ENCODE results near the gene EPHB2. TPM values are rescaled to one million over a fixed set of nuclear protein-coding genes. Genes with fewer than 3 reads are reported as not detected.

Gene EPHB2
- total and polyA plus RNA-seq, 2 donors (not counting 3 experiments of a cell fraction or from before 2014, with no cell fraction given) = 50.8 to 69.1 TPM

DNA sequence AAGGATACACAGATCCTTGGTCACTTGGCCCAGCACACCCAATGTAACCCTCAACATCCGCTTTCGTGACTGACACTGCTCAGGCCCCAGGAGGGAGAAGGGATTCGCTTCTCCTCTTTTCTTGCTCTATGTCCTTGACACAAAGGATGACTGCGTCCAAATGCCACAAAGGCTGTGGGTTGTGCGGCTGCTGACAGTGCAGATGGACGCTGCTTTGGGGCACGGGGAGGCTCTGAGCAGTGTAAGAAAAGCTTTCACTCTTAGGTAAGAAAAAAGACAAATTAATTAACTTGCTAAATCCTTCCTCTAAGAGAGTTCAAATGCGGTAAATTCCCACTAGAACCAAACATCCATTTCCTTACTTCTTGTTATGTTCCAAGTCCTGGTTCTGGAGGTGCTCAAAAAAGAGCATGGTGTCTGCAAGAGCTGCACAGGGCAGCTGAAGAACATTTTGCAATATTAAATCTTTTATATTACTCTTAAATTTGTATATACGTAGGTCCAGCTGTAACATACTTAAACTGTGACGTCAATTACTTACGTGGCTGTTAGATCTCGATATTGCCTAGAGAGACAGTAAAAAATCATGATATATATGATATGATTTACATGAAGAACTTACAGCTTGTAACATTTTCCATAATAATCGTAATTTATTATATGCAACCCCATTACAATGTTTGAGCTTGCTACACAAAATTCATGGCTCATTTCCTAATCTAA, 19.4 kb upstream of the EPHB2 start:
- Histone ChIP-seq H3K9me1 (replicated peaks; ENCODE audit: control insufficient read depth, extremely low read depth, insufficient read depth, low read length) (no peaks in the 10 kb centered on the region), H3K4me2 (ENCODE audit: insufficient read depth, low read length) (no peak overlapping the region), H3K4me3 (replicated peaks in 1 of 3; ENCODE audit: insufficient read depth in 1 of 3, low read depth in 1 of 3, low read length in 3 of 3) (no peak overlapping the region), H3K27me3 (ENCODE audit: control insufficient read depth in 2 of 2, insufficient read depth in 2 of 2, low read length in 2 of 2) (peaks cover 0 to 4% of the 10 kb centered on the region in 2 experiments), H3K36me3 (ENCODE audit: control insufficient read depth in 2 of 2, extremely low read depth in 1 of 2, insufficient read depth in 2 of 2, low read length in 2 of 2) (no peaks in the 10 kb centered on the region), H3K79me2 (ENCODE audit: control insufficient read depth, insufficient read depth, low read length) (no peaks in the 10 kb centered on the region), H4K20me1 (replicated peaks; ENCODE audit: control insufficient read depth, extremely low read depth, insufficient read depth, low read length) (no peaks in the 10 kb centered on the region), H2AFZ (ENCODE audit: low read depth, low read length) (no peak overlapping the region), H3K4me1 (ENCODE audit: control insufficient read depth, extremely low read depth, insufficient read depth, low read length) (peaks cover 6% of the 10 kb centered on the region), H3K27ac (ENCODE audit: insufficient read depth, low read depth, low read length) (no peak overlapping the region), H3K9ac (replicated peaks; ENCODE audit: extremely low read depth, insufficient read depth, low read length) (no peak overlapping the region), H3K9me3 (replicated peaks; ENCODE audit: control insufficient read depth, insufficient read depth, low read length) (no peaks in the 10 kb centered on the region)
- DNase-seq (ENCODE audit: low read depth, low spot score) = no peak
- no peak for FAIRE-seq
- no TSS peak for BruUV-seq (replicated peaks)
- intact Hi-C loops (cut with micrococcal nuclease) = no loop called here
- ChIA-PET POLR2A (no interaction called here), CTCF (interaction anchor here (0.9 to 2.4 kb wide), 5 partner anchors 12 to 239 kb away, joined by 3 to 17 read pairs (median 5); no protein-coding TSS in a partner anchor)
- TF ChIP-seq GATA2 (IDR thresholded peaks at IDR 0.05; ENCODE audit: insufficient read depth, insufficient read length, low read depth, low read length) (no peak), POLR2AphosphoS5 (IDR thresholded peaks at IDR 0.05; ENCODE audit: insufficient read depth, low read depth, low read length) (no peak), EZH2 (IDR thresholded peaks at IDR 0.05; ENCODE audit: borderline replicate concordance, low read depth, low read length, severe bottlenecking) (no peak), POLR2A (IDR thresholded peaks at IDR 0.05; ENCODE audit: low read depth, low read length) (no peak), MYC (IDR thresholded peaks at IDR 0.05; ENCODE audit: low read depth, low read length) (no peak), FOS (IDR thresholded peaks at IDR 0.05; ENCODE audit: borderline replicate concordance, insufficient read depth, low read length) (no peak), JUN (IDR thresholded peaks at IDR 0.05; ENCODE audit: borderline replicate concordance, insufficient read depth, insufficient read length, low read depth) (no peak)
- TF ChIP-seq, protein P1, sequence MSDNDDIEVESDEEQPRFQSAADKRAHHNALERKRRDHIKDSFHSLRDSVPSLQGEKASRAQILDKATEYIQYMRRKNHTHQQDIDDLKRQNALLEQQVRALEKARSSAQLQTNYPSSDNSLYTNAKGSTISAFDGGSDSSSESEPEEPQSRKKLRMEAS (IDR thresholded peaks at IDR 0.05; ENCODE audit: insufficient read depth, insufficient read length) = no peak
- TF ChIP-seq, protein P2, sequence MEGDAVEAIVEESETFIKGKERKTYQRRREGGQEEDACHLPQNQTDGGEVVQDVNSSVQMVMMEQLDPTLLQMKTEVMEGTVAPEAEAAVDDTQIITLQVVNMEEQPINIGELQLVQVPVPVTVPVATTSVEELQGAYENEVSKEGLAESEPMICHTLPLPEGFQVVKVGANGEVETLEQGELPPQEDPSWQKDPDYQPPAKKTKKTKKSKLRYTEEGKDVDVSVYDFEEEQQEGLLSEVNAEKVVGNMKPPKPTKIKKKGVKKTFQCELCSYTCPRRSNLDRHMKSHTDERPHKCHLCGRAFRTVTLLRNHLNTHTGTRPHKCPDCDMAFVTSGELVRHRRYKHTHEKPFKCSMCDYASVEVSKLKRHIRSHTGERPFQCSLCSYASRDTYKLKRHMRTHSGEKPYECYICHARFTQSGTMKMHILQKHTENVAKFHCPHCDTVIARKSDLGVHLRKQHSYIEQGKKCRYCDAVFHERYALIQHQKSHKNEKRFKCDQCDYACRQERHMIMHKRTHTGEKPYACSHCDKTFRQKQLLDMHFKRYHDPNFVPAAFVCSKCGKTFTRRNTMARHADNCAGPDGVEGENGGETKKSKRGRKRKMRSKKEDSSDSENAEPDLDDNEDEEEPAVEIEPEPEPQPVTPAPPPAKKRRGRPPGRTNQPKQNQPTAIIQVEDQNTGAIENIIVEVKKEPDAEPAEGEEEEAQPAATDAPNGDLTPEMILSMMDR (IDR thresholded peaks at IDR 0.05; ENCODE audit: extremely low read depth in 1 of 2, insufficient read depth in 1 of 2, low read depth in 1 of 2, low read length in 2 of 2) = no peak
- dilution Hi-C loops (cut with MboI; ENCODE audit: extremely low pct_ligation_motif_present, low sequenced_read_pairs) = no loop called here
